Measurements from ENCODE around the gene PIP4K2A. TPM values are rescaled to one million over a fixed set of nuclear protein-coding genes. Genes with fewer than 3 reads are reported as not detected.
A peak's percentile ranks its signal among the peaks of the same experiment; 100 is the strongest.

PIP4K2A gene
- total RNA-seq, 3 donors from 2014 or later (not counting 1 experiment from before 2014, with no cell fraction given), result 311 to 423 (median 405) TPM

GRCh38 chr10:22610610-22611009 is 103.8 kb downstream of the PIP4K2A start:
- Mint-ChIP-seq H3K27ac (peak overlapping the region; percentile 99), H3K4me3 (peak overlapping the region; percentile 92), H3K4me1 (peaks cover 90 to 96% of the 10 kb centered on the region in 2 donors), H3K36me3 (peaks cover 30% of the 10 kb centered on the region), H3K9me3 (no peaks in the 10 kb centered on the region), H3K27me3 (ENCODE audit: low read depth in 2 of 2) (no peaks in the 10 kb centered on the region)
- DNase-seq (no peak), ATAC-seq (no peak)
- Histone ChIP-seq H3K27me3 (ENCODE audit: control insufficient read depth, insufficient read depth, low read length) (no peaks in the 10 kb centered on the region), H3K9me3 (ENCODE audit: control insufficient read depth, insufficient read depth, low read length) (no peaks in the 10 kb centered on the region), H3K36me3 (ENCODE audit: control insufficient read depth, insufficient read depth, low read length) (peaks cover 27% of the 10 kb centered on the region), H3K4me1 (ENCODE audit: control insufficient read depth, insufficient read depth, low read length) (peaks cover 76% of the 10 kb centered on the region), H3K27ac (ENCODE audit: low read length) (peak overlapping the region; percentile 89), H3K4me3 (ENCODE audit: low read length) (no peak overlapping the region)
- intact Hi-C loops (cut with micrococcal nuclease), result loop anchor here (2.0 kb wide), 1 partner anchor 20 kb away; no protein-coding TSS in a partner anchor
- 65% methylated on average over 4 of the region's 5 CpGs for WGBS (ENCODE audit: insufficient coverage)
- TF ChIP-seq CTCF (IDR thresholded peaks at IDR 0.05), result no peak

- Histone ChIP-seq H3K27ac (ENCODE audit: low read length) (peak overlapping the region; percentile 89), H3K4me1 (ENCODE audit: control insufficient read depth, insufficient read depth, low read length) (peaks cover 73% of the 10 kb centered on the region), H3K4me3 (ENCODE audit: low read length) (no peak overlapping the region), H3K36me3 (ENCODE audit: control insufficient read depth, insufficient read depth, low read length) (peaks cover 27% of the 10 kb centered on the region), H3K27me3 (ENCODE audit: control insufficient read depth, insufficient read depth, low read length) (no peaks in the 10 kb centered on the region), H3K9me3 (ENCODE audit: control insufficient read depth, insufficient read depth, low read length) (no peaks in the 10 kb centered on the region)
- peaks cover 90 to 96% of the 10 kb centered on the region in 2 donors for H3K4me1 Mint-ChIP-seq
- peak overlapping the region; percentile 92 for H3K4me3 Mint-ChIP-seq
- no peak for DNase-seq
- peaks cover 30% of the 10 kb centered on the region for H3K36me3 Mint-ChIP-seq
- no peak for TF ChIP-seq CTCF (IDR thresholded peaks at IDR 0.05)
- ATAC-seq, result no peak
- intact Hi-C loops (cut with micrococcal nuclease), result loop anchor here (2.0 to 5.0 kb wide), 2 partner anchors 21 to 102 kb away; partner anchors contain the start of gene PIP4K2A
- peak overlapping the region; percentile 99 for H3K27ac Mint-ChIP-seq
- no peaks in the 10 kb centered on the region for H3K9me3 Mint-ChIP-seq
- 51% methylated on average over 4 of the region's 6 CpGs for WGBS (ENCODE audit: insufficient coverage)
- no peaks in the 10 kb centered on the region for H3K27me3 Mint-ChIP-seq (ENCODE audit: low read depth in 2 of 2)
These were observed 104.5 kb downstream of the PIP4K2A start for GRCh38 chr10:22609719-22610465.

GRCh38 chr10:22609251-22609650 is 105.1 kb downstream of the PIP4K2A start:
- WGBS (ENCODE audit: insufficient coverage), result no CpG with 5 or more reads among the region's 2 CpGs
- TF ChIP-seq CTCF (IDR thresholded peaks at IDR 0.05), result no peak
- Histone ChIP-seq H3K4me1 (ENCODE audit: control insufficient read depth, insufficient read depth, low read length) (peaks cover 78% of the 10 kb centered on the region), H3K9me3 (ENCODE audit: control insufficient read depth, insufficient read depth, low read length) (no peaks in the 10 kb centered on the region), H3K27ac (ENCODE audit: low read length) (peak overlapping the region; percentile 89), H3K4me3 (ENCODE audit: low read length) (no peak overlapping the region), H3K27me3 (ENCODE audit: control insufficient read depth, insufficient read depth, low read length) (no peaks in the 10 kb centered on the region), H3K36me3 (ENCODE audit: control insufficient read depth, insufficient read depth, low read length) (peaks cover 27% of the 10 kb centered on the region)
- H3K9me3 Mint-ChIP-seq, result no peaks in the 10 kb centered on the region
- H3K27ac Mint-ChIP-seq, result peak overlapping the region; percentile 99
- ATAC-seq (no peak), DNase-seq (no peak)
- H3K4me3 Mint-ChIP-seq, result peak overlapping the region; percentile 52
- intact Hi-C loops (cut with micrococcal nuclease), result loop anchor here (5.0 kb wide), 1 partner anchor 103 kb away; the partner anchor contains the start of gene PIP4K2A
- H3K27me3 Mint-ChIP-seq (ENCODE audit: low read depth in 2 of 2), result no peaks in the 10 kb centered on the region
- peaks cover 90 to 98% of the 10 kb centered on the region in 2 donors for H3K4me1 Mint-ChIP-seq
- peaks cover 30% of the 10 kb centered on the region for H3K36me3 Mint-ChIP-seq

All from natural killer cell (primary cell).